GM12878 (cell line): ENCODE results near the gene KCNN3.

Experiments used
- CBFB ChIP-seq: IDR thresholded peaks from 2 replicates; pipeline ENCODE4 v1.6.1; 2016; ENCODE audit warnings: antibody characterized with exemption, low read depth
- EZH2 ChIP-seq: IDR thresholded peaks from 2 replicates; pipeline ENCODE4 v1.6.1; 2012; ENCODE audit warnings: low read depth, mild to moderate bottlenecking, control low read depth, inconsistent platforms, low read length, borderline replicate concordance; ENCODE audit not compliant: control insufficient read depth
- NR2C2 ChIP-seq: IDR thresholded peaks from 2 replicates; pipeline ENCODE4 v1.6.1; 2011; ENCODE audit warnings: borderline replicate concordance, low read depth; ENCODE audit not compliant: control insufficient read depth, insufficient read length
- PML ChIP-seq: IDR thresholded peaks from 2 replicates; pipeline ENCODE4 v1.6.1; 2012; ENCODE audit warnings: low read length, inconsistent platforms
- POLR2AphosphoS5 ChIP-seq: IDR thresholded peaks from 2 replicates; pipeline ENCODE4 v1.6.1; 2011; ENCODE audit warnings: mild to moderate bottlenecking, low read length, inconsistent platforms
- RAD21 ChIP-seq: IDR thresholded peaks from 2 replicates; pipeline ENCODE4 v1.6.1; 2011; ENCODE audit warnings: mild to moderate bottlenecking, low read depth, low read length, moderate library complexity; ENCODE audit not compliant: insufficient read depth
- RCOR1 ChIP-seq: conservative IDR thresholded peaks from 2 replicates; pipeline ENCODE4 v1.6.1; 2012; ENCODE audit warnings: low read depth, low read length, improper control_type of control experiment
- SREBF1 ChIP-seq: IDR thresholded peaks from 2 replicates; pipeline ENCODE4 v1.6.1; 2012; ENCODE audit warnings: mild to moderate bottlenecking, low read length
- TF ChIP-seq, protein P1 (sequence below): IDR thresholded peaks from 2 replicates; pipeline ENCODE4 v1.6.1; 2012; ENCODE audit warnings: low read length, inconsistent platforms

DNA sequence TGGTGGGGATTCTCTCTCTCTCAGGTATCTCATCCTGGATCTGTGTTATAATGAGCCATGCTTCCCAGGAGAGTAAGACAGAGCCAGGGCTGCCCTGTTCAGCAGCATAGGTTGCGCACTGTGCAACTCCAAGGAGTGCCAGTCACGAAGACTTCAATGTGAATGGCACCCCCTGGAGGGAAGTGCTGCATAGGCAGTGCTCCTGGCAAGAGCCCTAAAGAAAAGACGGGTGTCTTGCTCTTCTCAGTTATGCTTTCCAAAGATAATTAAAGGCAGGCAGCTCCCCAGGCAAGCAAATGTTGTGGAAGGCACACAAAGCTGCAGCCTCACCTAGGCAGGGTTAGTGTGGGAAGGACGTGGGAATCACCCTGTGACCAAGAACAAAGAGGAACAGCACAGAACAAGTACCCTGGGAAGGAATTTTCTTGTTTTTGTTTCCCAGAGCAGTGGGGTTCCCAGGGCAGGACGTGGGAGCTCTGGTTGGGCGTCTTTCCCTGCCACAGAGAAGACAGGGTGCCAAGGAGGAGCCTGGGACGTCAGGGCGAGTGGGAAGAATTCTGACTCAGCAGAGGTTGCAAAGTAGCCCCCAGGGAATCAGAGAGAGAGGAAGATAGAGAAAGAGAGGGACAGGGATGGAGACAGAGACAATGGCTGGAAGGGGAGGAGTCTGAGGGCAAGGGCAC is 120.9 kb downstream of the KCNN3 start:
- TF ChIP-seq EZH2 (no peak), CBFB (no peak), PML (no peak), NR2C2 (no peak), SREBF1 (no peak), RCOR1 (no peak), RAD21 (peak; percentile 40; the same call in 1 of the 2 replicates), POLR2AphosphoS5 (no peak)
- TF ChIP-seq, protein P1, sequence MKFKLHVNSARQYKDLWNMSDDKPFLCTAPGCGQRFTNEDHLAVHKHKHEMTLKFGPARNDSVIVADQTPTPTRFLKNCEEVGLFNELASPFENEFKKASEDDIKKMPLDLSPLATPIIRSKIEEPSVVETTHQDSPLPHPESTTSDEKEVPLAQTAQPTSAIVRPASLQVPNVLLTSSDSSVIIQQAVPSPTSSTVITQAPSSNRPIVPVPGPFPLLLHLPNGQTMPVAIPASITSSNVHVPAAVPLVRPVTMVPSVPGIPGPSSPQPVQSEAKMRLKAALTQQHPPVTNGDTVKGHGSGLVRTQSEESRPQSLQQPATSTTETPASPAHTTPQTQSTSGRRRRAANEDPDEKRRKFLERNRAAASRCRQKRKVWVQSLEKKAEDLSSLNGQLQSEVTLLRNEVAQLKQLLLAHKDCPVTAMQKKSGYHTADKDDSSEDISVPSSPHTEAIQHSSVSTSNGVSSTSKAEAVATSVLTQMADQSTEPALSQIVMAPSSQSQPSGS, result no peak
